Sigmoid colon (tissue), 7 donors: ENCODE measurements around the gene DGKD. TPM values are rescaled to one million over a fixed set of nuclear protein-coding genes. Genes with fewer than 3 reads are reported as not detected.

Source experiments
- DNase-seq: peaks from one replicate; pipeline ENCODE4 v3.0.0-alpha.2; 2019
- H3K27ac ChIP-seq, 4 donors: fragments of 200-600 bp; sonication (generic); one replicate each; pipeline ENCODE4 v1.5.1; 2016 to 2019; ENCODE audit warnings: mild to moderate bottlenecking in 1 of 4
- H3K27me3 ChIP-seq, 3 donors: fragments of 200-600 bp; sonication (generic); one replicate each; pipeline ENCODE4 v1.5.1; 2019; ENCODE audit warnings: mild to moderate bottlenecking in 1 of 3
- H3K36me3 ChIP-seq, 4 donors: fragments of 200-600 bp; sonication (generic); one replicate each; pipeline ENCODE4 v1.5.1; 2016 to 2019
- H3K4me1 ChIP-seq, 4 donors: fragments of 200-600 bp; sonication (generic); one replicate each; pipeline ENCODE4 v1.5.1; 2017 to 2019
- H3K4me3 ChIP-seq, 4 donors: fragments of 200-600 bp; sonication (generic); one replicate each; pipeline ENCODE4 v1.5.1; 2017 to 2019; ENCODE audit warnings: mild to moderate bottlenecking in 2 of 4, moderate library complexity in 1 of 4
- H3K9me3 ChIP-seq, 4 donors: fragments of 200-600 bp in 3 of 4; sonication (generic) in 3 of 4; one replicate each; pipeline versions ENCODE4 v1.5.1 to v1.6.1; 2013 to 2019
- EP300 ChIP-seq, 4 donors: sonication (generic); formaldehyde crosslinking; IDR thresholded peaks; one replicate each; pipeline ENCODE4 v1.6.1; 2017; ENCODE audit warnings: antibody characterized with exemption in 4 of 4
- POLR2A ChIP-seq, 2 donors: fragments of 450-650 bp; IDR thresholded peaks; one replicate each; pipeline ENCODE4 v1.6.1; 2016; ENCODE audit warnings: antibody characterized with exemption in 2 of 2, mild to moderate bottlenecking in 2 of 2, moderate library complexity in 2 of 2
- POLR2AphosphoS5 ChIP-seq, 4 donors: sonication (generic); formaldehyde crosslinking; IDR thresholded peaks; one replicate each; pipeline ENCODE4 v1.6.1; 2017; ENCODE audit warnings: antibody characterized with exemption in 4 of 4
- WGBS, 2 donors: extraction: QIAGEN DNeasy Blood & Tissue Kit; methylation state at CpG; one replicate each; pipeline ENCODE4 v1.1.7; 2013; 5-methylcytosine and 5-hydroxymethylcytosine counted together
- intact Hi-C: fragments of 100-400 bp; cut with DNase I; formaldehyde crosslinking; loops from one replicate; pipeline ENCODE4 v1.15.1; 2023
- polyA plus RNA-seq, 3 donors: library from polyadenylated mRNA; stranded (reverse); fragments of 200-250 nt; gene quantifications; one replicate each; pipeline ENCODE4 v1.2.3, GENCODE V29; 2013
- total RNA-seq, 4 donors: library from RNA; depleted of rRNA; stranded (reverse); fragments of >200 nt; gene quantifications; one replicate each; pipeline ENCODE4 v1.1.0, GENCODE V29; 2016
- TF ChIP-seq, protein P1 (sequence below), 4 experiments: fragments of 450-650 bp in 3 of 4; fragments of 200-600 bp in 1 of 4; IDR thresholded peaks; one replicate each; pipeline ENCODE4 v1.5.1; 2016 to 2019; ENCODE audit warnings: antibody characterized with exemption in 4 of 4, mild to moderate bottlenecking in 3 of 4, moderate library complexity in 2 of 4
- donor health status: healthy with polysubstance abuse.
- donor health status: Bipolar disorder and iron deficiency.
- donor health status: healthy.

Gene DGKD
- total and polyA plus RNA-seq, 7 donors, result 10.7 to 67.0 (median 19.7) TPM

DNA sequence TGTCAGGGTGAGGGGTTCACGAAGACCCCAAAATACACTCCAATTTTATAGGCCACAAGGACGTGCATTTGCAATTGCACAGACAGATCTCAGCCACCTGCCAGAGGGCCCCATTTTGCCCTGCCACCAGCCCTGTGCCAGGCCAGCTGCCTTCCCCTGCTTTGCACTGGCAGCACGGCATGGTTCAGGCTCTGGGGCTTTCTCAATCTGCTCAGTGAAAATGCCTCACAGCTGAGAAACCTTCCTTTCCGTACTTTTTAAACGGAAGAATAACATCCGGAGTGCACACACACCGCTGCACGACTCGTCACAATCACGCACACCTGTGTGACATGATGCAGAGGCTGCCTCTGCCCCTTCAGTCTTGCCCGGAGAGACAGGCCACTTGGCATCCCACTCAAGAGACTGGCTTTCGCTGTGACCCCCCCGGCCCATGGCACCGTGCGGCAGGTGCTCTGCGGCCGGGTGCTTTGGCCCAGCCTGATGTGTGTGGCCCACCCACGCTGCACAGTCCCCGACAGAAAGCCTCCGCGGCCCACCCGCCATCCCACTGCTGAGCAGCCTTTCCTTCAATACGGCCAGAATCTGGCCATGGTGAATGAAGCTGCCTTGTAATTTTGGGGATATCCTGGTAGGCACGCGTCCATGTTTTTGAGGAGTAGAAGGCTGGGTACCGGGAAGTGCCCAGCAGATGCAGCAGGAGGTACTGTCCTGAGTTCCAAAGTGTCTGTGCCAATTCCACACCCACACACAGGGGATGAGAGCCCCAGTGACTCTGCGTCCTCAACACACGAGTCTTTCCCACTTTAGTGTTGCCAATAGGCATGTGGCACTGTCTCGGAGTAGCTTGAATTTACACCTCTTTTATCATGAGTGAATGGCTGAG lies 123.5 kb downstream of the DGKD start:
- 93 to 94% methylated on average over 29 of the region's 29 CpGs for WGBS, 2 donors
- H3K4me1 ChIP-seq, result peaks cover 0 to 29% (median 23%) of the 10 kb centered on the region in 4 donors
- no peak for DNase-seq
- intact Hi-C loops, result no loop called here
- no peak overlapping the region for H3K4me3 ChIP-seq
- peaks cover 1 to 40% (median 11%) of the 10 kb centered on the region in 4 donors for H3K36me3 ChIP-seq
- H3K27me3 ChIP-seq, result no peaks in the 10 kb centered on the region
- TF ChIP-seq, protein P1, sequence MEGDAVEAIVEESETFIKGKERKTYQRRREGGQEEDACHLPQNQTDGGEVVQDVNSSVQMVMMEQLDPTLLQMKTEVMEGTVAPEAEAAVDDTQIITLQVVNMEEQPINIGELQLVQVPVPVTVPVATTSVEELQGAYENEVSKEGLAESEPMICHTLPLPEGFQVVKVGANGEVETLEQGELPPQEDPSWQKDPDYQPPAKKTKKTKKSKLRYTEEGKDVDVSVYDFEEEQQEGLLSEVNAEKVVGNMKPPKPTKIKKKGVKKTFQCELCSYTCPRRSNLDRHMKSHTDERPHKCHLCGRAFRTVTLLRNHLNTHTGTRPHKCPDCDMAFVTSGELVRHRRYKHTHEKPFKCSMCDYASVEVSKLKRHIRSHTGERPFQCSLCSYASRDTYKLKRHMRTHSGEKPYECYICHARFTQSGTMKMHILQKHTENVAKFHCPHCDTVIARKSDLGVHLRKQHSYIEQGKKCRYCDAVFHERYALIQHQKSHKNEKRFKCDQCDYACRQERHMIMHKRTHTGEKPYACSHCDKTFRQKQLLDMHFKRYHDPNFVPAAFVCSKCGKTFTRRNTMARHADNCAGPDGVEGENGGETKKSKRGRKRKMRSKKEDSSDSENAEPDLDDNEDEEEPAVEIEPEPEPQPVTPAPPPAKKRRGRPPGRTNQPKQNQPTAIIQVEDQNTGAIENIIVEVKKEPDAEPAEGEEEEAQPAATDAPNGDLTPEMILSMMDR (IDR thresholded peaks at IDR 0.05), result no peak
- H3K9me3 ChIP-seq, result no peaks in the 10 kb centered on the region
- no peak overlapping the region for H3K27ac ChIP-seq

DNA sequence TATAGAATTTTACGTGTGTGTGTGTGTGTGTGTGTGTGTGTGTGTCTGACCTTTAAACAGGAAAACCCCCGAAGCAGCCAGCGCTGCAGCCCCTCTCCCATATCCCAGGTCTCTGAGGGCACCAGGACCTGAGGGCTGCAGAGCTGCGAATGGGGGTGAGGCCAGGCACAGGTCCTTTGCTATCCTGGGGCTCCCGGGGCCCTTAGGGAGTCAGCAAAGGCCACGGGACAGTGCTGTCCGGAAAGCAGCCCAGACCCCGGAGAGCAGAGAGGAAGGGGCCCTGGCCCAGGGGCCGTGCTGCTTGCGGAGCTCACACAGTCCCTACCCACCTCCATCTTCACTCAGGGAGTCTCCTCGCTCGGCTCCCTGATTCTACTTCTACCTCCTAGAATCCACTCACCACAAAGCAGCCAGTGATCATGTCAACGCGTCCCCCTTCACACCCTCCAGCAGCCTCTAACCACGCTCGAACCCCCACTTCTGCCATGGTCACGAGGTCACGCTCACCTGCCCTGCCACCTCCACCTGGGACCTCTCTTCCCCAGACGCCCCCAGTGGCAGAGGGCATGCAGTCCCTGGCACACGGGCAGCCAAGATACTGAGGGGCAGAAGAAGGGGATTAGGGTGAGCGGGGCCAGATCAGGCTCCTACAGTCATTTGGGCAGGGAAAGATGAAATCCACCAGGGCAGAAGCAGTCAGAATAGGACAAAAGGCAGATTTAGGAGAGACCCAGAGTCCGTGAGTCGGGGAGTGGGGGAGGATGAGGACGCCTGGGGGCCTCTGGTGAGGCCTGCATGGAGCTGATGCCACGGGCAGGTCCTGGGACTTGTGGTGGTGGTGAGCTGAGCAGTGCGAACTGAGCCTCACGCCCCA lies 125.6 kb downstream of the DGKD start:
- no peaks in the 10 kb centered on the region for H3K27me3 ChIP-seq
- TF ChIP-seq POLR2AphosphoS5 (IDR thresholded peaks at IDR 0.05) (no peak), EP300 (IDR thresholded peaks at IDR 0.05) (no peak), POLR2A (IDR thresholded peaks at IDR 0.05) (no peak)
- TF ChIP-seq, protein P1 (IDR thresholded peaks at IDR 0.05), result no peak
- H3K36me3 ChIP-seq, result peaks cover 0 to 57% (median 17%) of the 10 kb centered on the region in 4 donors
- intact Hi-C loops, result no loop called here
- DNase-seq, result no peak
- H3K4me3 ChIP-seq, result no peak overlapping the region
- peak overlapping the region in 3 of 4 donors; percentile 40 to 80 (median 68) for H3K27ac ChIP-seq
- 92% methylated on average over 27 of the region's 27 CpGs for WGBS, 2 donors
- no peaks in the 10 kb centered on the region for H3K9me3 ChIP-seq
- peaks cover 0 to 29% (median 23%) of the 10 kb centered on the region in 4 donors for H3K4me1 ChIP-seq

DNA sequence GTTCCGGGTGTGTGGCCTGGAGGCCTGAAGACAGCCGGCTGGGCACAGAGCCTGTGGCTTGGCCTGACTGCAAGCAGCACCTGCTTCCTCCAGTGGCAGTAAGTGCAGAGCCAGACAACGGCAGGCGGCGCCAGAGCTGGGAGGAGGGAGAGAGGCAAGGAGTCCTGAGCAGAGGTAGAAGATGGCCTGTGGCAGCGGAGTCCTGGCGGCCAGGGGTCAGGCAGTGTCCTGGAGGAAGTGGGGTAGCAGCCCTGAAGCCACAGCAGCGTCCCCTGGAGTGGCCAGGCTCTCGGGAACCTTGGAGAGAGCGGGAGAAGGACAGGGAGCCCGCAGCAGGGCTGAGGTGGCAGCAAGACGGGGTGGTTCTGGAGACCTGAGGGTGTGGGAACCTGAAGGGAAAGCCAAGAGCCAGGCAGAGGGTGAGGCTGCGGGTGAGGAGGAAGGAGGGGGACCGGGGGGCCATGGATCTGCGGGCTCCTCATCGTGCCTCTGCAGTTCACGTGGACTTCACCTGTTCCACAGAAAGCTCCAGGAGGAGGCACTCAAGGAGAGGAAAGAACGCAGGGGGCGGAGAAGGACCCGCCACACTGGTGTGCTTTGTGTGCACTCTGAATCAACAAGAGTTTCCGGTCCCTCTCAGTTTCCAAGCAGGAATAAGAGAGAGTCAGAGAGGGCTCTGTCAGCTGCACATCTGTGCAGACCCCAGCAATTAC lies 126.4 kb downstream of the DGKD start:
- intact Hi-C loops, result no loop called here
- peak; percentile 85 for DNase-seq
- TF ChIP-seq, protein P1 (IDR thresholded peaks at IDR 0.05), result no peak
- TF ChIP-seq POLR2AphosphoS5 (IDR thresholded peaks at IDR 0.05), result peak in 1 of 4 donors; percentile 26
- Histone ChIP-seq H3K4me3 (no peak overlapping the region), H3K27ac (peak overlapping the region; percentile 40 to 80 (median 67)), H3K36me3 (peaks cover 0 to 60% (median 18%) of the 10 kb centered on the region in 4 donors), H3K4me1 (peaks cover 0 to 29% (median 23%) of the 10 kb centered on the region in 4 donors), H3K9me3 (no peaks in the 10 kb centered on the region), H3K27me3 (no peaks in the 10 kb centered on the region)
- WGBS, 2 donors, result 83 to 86% methylated on average over 21 of the region's 21 CpGs

DNA sequence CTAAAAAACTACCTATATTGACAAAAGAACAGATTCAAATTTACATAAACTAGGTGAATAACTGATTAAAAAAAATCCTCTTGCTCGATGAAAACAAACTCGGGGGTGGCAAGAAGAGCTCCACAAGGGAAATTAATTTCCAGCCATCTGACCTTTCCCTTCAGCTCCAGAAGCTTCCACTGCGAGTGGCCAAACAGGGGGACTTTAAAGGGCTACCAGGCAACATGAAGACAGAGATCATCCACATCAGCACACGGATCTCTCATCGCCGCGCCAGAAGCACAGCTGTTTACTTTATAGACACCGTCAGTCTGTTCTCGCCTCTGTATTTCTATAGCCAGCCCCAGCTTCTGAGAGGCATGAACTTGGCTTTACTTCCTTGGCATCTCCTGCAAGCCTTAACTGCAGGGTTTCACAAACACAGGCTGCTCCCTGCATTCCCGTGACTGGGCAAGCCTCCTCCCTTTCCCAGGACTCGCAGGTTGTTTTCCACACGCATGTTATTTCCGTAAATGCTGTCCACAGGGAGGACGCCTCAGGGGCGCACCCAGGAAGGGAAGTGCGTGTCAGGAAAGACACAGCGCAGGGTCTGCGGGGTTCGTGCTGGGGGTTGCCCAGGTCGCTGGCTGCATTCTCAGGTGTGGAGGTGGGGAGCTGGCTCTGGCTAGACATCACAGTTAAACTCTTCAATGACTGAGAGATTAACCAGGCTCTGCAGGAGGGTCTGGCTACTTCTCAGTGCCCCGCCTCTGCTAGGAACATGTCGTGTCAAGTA lies 127.3 kb downstream of the DGKD start:
- Histone ChIP-seq H3K27me3 (no peaks in the 10 kb centered on the region), H3K9me3 (no peaks in the 10 kb centered on the region), H3K36me3 (peaks cover 0 to 56% (median 20%) of the 10 kb centered on the region in 4 donors), H3K27ac (peak overlapping the region; percentile 40 to 80 (median 67)), H3K4me3 (peak overlapping the region in 3 of 4 donors; percentile 2 to 28 (median 23)), H3K4me1 (peaks cover 0 to 29% (median 23%) of the 10 kb centered on the region in 4 donors)
- no peak for TF ChIP-seq EP300 (IDR thresholded peaks at IDR 0.05)
- TF ChIP-seq, protein P1 (IDR thresholded peaks at IDR 0.05), result no peak
- TF ChIP-seq POLR2AphosphoS5 (IDR thresholded peaks at IDR 0.05), result peak; percentile 20 to 54 (median 40)
- no peak for TF ChIP-seq POLR2A (IDR thresholded peaks at IDR 0.05)
- 85 to 91% methylated on average over 22 of the region's 22 CpGs for WGBS, 2 donors
- intact Hi-C loops, result no loop called here
- peak; percentile 76 for DNase-seq
